ENCODE results near the gene TMEM132D.
"Not testable (repeated sequence)": the region's sequence is repeated elsewhere in the genome, so short reads cannot be mapped to it uniquely, and the experiment has no call there.

TMEM132D gene

DNA sequence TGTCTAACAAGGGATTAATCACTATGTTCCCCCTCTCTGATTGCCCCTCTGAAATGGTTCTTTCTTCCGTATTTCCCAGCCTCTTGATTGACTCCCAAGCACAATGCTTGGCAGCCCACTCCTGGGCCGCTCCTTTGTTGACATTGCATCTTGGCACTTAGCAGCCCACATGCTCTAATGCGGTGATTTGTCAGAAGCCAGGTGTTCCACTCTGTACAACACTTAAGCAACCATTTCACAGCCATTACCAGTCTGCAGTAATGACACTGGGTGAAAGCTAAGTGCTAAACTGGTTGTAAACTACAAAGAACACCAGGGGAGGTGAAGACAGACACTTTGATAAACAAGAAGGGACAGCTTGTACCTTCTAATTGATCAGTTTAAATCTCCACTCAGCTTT is 353.5 kb downstream of the TMEM132D start:
- no peak for TF ChIP-seq CTCF (IDR thresholded peaks at IDR 0.05; ENCODE audit: low read depth, low read length)
- DNase-seq (ENCODE audit: extremely low read depth, low read depth), result no peak

GRCh38 chr12:129549656-129550055 is 354.2 kb downstream of the TMEM132D start:
- TF ChIP-seq CTCF (IDR thresholded peaks at IDR 0.05; ENCODE audit: low read depth, low read length), result no peak
- no peak for DNase-seq (ENCODE audit: extremely low read depth, low read depth)

DNA sequence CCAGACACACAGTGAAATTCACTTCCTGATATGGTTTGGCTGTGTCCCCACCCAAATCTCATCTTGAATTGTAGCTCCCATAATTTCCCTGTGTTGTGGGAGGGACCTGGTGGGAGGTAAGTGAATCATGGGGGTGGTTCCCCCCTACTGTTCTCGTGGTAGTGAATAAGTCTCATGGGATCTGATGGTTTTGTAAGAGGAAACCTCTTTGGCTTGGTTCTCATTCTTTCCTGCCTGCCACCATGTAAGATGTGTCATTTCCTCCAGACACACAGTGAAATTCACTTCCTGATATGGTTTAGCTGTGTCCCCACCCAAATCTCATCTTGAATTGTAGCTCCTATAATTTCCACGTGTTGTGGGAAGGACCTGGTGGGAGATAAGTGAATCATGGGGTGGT is 354.8 kb downstream of the TMEM132D start:
- DNase-seq (ENCODE audit: extremely low read depth, low read depth), result not testable (repeated sequence)

- DNase-seq (ENCODE audit: extremely low read depth, low read depth), result no peak
- TF ChIP-seq CTCF (IDR thresholded peaks at IDR 0.05; ENCODE audit: low read depth, low read length), result no peak
Measured at GRCh38 chr12:129544716-129545115, 359.1 kb downstream of the TMEM132D start.

- no peak for TF ChIP-seq CTCF (IDR thresholded peaks at IDR 0.05; ENCODE audit: low read depth, low read length)
- no peak for DNase-seq (ENCODE audit: extremely low read depth, low read depth)
Measured at GRCh38 chr12:129540954-129541353, 362.9 kb downstream of the TMEM132D start.

DNA sequence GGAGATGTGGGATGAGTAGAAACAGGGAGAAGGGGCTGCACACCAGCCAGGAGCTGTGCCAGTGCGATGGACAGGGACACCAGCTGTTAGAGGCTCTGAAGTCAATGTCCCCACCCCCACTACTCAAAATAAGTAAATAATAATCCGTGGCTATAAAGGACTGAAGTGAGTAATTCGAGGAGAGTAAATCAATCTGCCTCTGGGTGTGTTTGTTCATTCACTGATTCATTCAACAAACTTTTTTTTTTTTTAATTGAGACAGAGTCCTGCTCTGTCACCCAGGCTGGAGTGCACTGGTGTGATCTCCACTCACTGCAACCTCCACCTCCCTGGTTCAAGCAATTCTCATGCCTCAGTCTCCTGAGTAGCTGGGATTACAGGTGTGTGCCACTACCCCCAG is 363.6 kb downstream of the TMEM132D start:
- no peak for DNase-seq (ENCODE audit: extremely low read depth, low read depth)
- TF ChIP-seq CTCF (IDR thresholded peaks at IDR 0.05; ENCODE audit: low read depth, low read length), result no peak

DNA sequence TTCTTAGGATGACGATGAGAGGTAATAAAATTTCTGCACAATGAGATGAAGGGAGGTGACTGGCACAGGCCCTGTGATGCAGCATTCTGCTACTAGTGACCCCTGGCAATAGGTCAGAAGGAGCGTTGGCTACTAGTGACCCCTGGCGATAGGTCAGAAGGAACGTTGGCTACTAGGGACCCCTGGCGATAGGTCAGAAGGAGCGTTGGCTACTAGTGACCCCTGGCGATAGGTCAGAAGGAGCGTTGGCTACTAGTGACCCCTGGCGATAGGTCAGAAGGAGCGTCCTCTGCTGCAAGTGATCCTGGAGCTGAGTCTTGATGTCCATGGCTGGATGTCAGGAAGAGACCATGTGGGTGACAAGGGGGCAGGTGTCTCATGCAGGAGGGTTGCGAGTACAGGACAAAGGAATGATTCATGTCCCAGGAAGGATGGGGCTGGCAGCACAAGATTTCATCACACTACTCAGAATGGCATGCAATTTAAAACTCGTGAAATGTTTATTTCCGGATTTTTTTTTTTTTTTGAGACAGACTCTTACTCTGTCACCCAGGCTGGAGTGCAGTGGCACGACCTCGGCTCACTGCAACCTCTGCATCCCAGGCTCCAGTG is 365.0 kb downstream of the TMEM132D start:
- DNase-seq (ENCODE audit: extremely low read depth, low read depth), result not testable (repeated sequence)

- no peak for TF ChIP-seq CTCF (IDR thresholded peaks at IDR 0.05; ENCODE audit: low read depth, low read length)
- no peak for DNase-seq (ENCODE audit: extremely low read depth, low read depth)
Measured at GRCh38 chr12:129538137-129538536, 365.7 kb downstream of the TMEM132D start.
